GM20431 (cell line): ENCODE measurements around the gene POU6F2.

Experiments
- in situ Hi-C: fragments of 300-500 bp; cut with MseI, MboI; formaldehyde crosslinking; loops from one replicate; pipeline ENCODE4 v1.15.0; 2020; ENCODE audit warnings: low sequenced_read_pairs; ENCODE audit not compliant: unreplicated experiment

The POU6F2 gene

DNA sequence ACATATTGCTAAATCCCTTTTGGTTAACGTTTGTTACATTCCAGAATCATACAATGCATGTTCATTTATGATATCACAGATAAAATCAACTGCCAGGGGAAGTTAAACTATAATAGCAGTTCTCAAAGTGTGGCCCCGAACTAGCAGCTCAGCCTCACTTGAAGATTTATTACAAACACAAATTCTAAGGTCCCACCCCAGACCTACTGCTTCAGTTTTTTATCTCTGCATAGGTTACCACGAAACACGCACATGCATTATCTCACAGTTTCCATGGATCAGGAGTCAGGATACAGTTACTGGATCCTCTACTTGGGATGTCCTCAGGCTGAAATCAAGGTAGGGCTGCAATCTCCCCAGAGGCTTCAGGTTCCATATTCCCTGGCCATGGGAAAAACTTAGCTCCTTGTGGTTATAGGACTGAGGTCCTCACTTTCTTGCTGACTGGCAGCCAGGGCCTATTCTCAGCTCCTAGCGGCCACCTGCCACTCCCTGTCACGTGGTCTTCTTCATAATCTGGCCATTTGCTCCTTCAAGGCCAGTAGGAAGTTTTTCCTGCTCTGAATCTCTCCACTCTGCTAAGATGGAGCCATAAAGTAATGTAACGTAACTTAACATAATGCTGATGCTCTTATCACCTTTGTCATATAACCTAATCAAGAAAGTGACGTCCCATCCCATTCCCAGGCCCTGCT is 538.0 kb downstream of the POU6F2 start:
- in situ Hi-C loops, result loop anchor here (25.0 kb wide), 1 partner anchor 728 kb away; no protein-coding TSS in a partner anchor

DNA sequence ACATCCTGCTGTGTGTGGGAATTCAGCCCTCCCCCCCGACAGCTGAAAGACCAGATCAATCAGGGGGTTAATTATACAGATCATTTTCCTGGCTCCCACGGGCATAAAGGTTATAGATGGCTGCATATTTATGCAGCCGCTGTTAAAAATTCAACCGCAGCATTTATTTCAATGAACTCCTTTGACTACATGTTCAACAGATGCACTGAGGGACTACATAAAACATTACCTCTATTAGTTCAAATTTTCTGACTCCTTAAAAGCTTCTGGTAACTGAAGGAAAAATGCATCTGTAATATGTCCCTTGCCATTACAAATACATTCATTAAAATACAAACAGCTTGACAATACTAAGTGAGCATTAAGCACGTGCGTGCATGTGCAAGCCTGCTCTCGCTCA is 538.8 kb downstream of the POU6F2 start:
- in situ Hi-C loops, result loop anchor here (25.0 kb wide), 1 partner anchor 729 kb away; no protein-coding TSS in a partner anchor

DNA sequence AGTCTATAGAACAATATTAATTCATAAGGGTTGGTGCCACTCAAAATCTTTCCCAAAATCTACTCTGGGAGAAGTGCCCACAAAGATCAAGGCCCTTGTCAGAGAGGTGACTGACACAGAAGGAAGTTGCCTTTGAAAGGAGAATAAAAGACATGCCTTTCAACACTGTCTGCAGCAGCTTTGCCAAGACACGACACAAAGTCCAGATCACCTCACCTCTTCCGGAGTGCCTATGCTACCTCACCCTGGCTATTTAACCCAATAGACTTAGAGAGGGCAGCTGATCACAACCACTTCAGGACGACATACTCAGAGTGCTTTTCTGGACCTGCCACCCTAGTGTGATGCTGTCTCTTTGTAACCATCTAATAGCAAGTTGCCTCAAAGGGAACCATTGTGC is 539.5 kb downstream of the POU6F2 start:
- in situ Hi-C loops, result loop anchor here (25.0 kb wide), 1 partner anchor 730 kb away; no protein-coding TSS in a partner anchor
